Natural killer cell (primary cell): Measurements from ENCODE around the gene TTC6. TPM values are rescaled to one million over a fixed set of nuclear protein-coding genes. Genes with fewer than 3 reads are reported as not detected.
A peak's percentile ranks its signal among the peaks of the same experiment; 100 is the strongest.

Experiments used
- ATAC-seq, 3 donors: fragments of 150-1000 bp in 2 of 3; fragments of 200-7000 bp in 1 of 3; cut with Tn5 transposase; 1 replicate in 1 of 3; 2 replicates in 2 of 3; pipeline ENCODE4 v1.10.0; 2021; ENCODE audit warnings: mild to moderate bottlenecking in 2 of 3, moderate library complexity in 2 of 3
- DNase-seq, 2 donors: peaks; one replicate each; pipeline versions ENCODE4 v3.0.0 to v3.0.0-alpha.2; 2013 to 2021; ENCODE audit warnings: mixed read lengths in 1 of 2
- H3K27ac ChIP-seq: one replicate; pipeline ENCODE4 v1.5.1; 2013; ENCODE audit warnings: mild to moderate bottlenecking, low read length
- H3K27me3 ChIP-seq: one replicate; pipeline ENCODE4 v1.6.1; 2013; ENCODE audit warnings: low read length; ENCODE audit not compliant: control insufficient read depth, insufficient read depth
- H3K36me3 ChIP-seq: one replicate; pipeline ENCODE4 v1.6.1; 2013; ENCODE audit warnings: low read length; ENCODE audit not compliant: control insufficient read depth, insufficient read depth
- H3K4me1 ChIP-seq: one replicate; pipeline ENCODE4 v1.6.1; 2013; ENCODE audit warnings: low read length; ENCODE audit not compliant: control insufficient read depth, insufficient read depth
- H3K4me3 ChIP-seq: one replicate; pipeline ENCODE4 v1.5.1; 2013; ENCODE audit warnings: low read length
- H3K9me3 ChIP-seq: one replicate; pipeline ENCODE4 v1.6.1; 2013; ENCODE audit warnings: low read length; ENCODE audit not compliant: control insufficient read depth, insufficient read depth
- H3K27ac Mint-ChIP-seq, 2 donors: one replicate each; pipeline ENCODE4 v1.8.0; 2022; ENCODE audit warnings: mild to moderate bottlenecking in 2 of 2, mixed read lengths in 2 of 2, moderate library complexity in 1 of 2
- H3K27me3 Mint-ChIP-seq, 2 donors: one replicate each; pipeline ENCODE4 v1.8.0; 2022; ENCODE audit warnings: low read depth in 2 of 2, mixed read lengths in 2 of 2
- H3K36me3 Mint-ChIP-seq: one replicate; pipeline ENCODE4 v1.8.0; 2022; ENCODE audit warnings: mixed read lengths
- H3K4me1 Mint-ChIP-seq, 2 donors: one replicate each; pipeline ENCODE4 v1.8.0; 2022; ENCODE audit warnings: mixed read lengths in 2 of 2
- H3K4me3 Mint-ChIP-seq: one replicate; pipeline ENCODE4 v1.8.0; 2022; ENCODE audit warnings: mild to moderate bottlenecking, moderate library complexity, mixed read lengths
- H3K9me3 Mint-ChIP-seq, 2 donors: one replicate each; pipeline ENCODE4 v1.8.0; 2022; ENCODE audit warnings: mixed read lengths in 2 of 2
- CTCF ChIP-seq: fragments of 200-600 bp; IDR thresholded peaks from one replicate; pipeline ENCODE4 v1.8.0; 2022; ENCODE audit warnings: antibody characterized with exemption
- WGBS: methylation state at CpG from one replicate; pipeline ENCODE4 v1.1.7; 2013; ENCODE audit warnings: missing lambda C conversion rate; ENCODE audit not compliant: insufficient coverage; 5-methylcytosine and 5-hydroxymethylcytosine counted together
- intact Hi-C: fragments of 100-400 bp; cut with micrococcal nuclease; formaldehyde crosslinking; loops from one replicate; pipeline ENCODE4 v1.14.2; 2022
- total RNA-seq, 4 donors: library from RNA; stranded (reverse); fragments of 120-200 nt in 1 of 4; gene quantifications; one replicate each; pipeline versions ENCODE4 v1.2.3 to v1.2.4, GENCODE V29; 2013 to 2022

Gene TTC6
- total RNA-seq, 3 donors from 2014 or later (not counting 1 experiment from before 2014, with no cell fraction given) = not detected

- peaks cover 75% of the 10 kb centered on the region for H3K27me3 ChIP-seq
- H3K4me1 ChIP-seq = peaks cover 22% of the 10 kb centered on the region
- H3K36me3 ChIP-seq = no peaks in the 10 kb centered on the region
- intact Hi-C loops = no loop called here
- 26% methylated on average over 4 of the region's 7 CpGs for WGBS
- no peak for TF ChIP-seq CTCF
- H3K36me3 Mint-ChIP-seq = peaks cover 12% of the 10 kb centered on the region
- no peak overlapping the region for H3K4me3 ChIP-seq
- H3K9me3 ChIP-seq = peaks cover 20% of the 10 kb centered on the region
- H3K27me3 Mint-ChIP-seq = peaks cover 55 to 64% of the 10 kb centered on the region in 2 donors
- peaks cover 0 to 14% of the 10 kb centered on the region in 2 donors for H3K4me1 Mint-ChIP-seq
- H3K4me3 Mint-ChIP-seq = peak overlapping the region; percentile 7
- ATAC-seq = no peak
- H3K9me3 Mint-ChIP-seq = peaks cover 0 to 2% of the 10 kb centered on the region in 2 donors
- no peak for DNase-seq
- H3K27ac ChIP-seq = no peak overlapping the region
- no peak overlapping the region for H3K27ac Mint-ChIP-seq
Measured at GRCh38 chr14:37596790-37597472, 1.5 kb downstream of the TTC6 start.

GRCh38 chr14:37597538-37597913, 2.1 kb downstream of the TTC6 start:
- H3K4me3 ChIP-seq = no peak overlapping the region
- H3K27ac ChIP-seq = no peak overlapping the region
- Mint-ChIP-seq H3K27ac (no peak overlapping the region), H3K36me3 (peaks cover 12% of the 10 kb centered on the region), H3K27me3 (peaks cover 52 to 60% of the 10 kb centered on the region in 2 donors), H3K4me3 (no peak overlapping the region), H3K9me3 (peaks cover 0 to 2% of the 10 kb centered on the region in 2 donors), H3K4me1 (peaks cover 0 to 14% of the 10 kb centered on the region in 2 donors)
- TF ChIP-seq CTCF = no peak
- intact Hi-C loops = no loop called here
- DNase-seq (no peak), ATAC-seq (no peak)
- peaks cover 22% of the 10 kb centered on the region for H3K4me1 ChIP-seq
- no peaks in the 10 kb centered on the region for H3K36me3 ChIP-seq
- peaks cover 18% of the 10 kb centered on the region for H3K9me3 ChIP-seq
- 10% methylated on average over 20 of the region's 20 CpGs for WGBS
- peaks cover 78% of the 10 kb centered on the region for H3K27me3 ChIP-seq

- no peak for DNase-seq
Measured at GRCh38 chr14:37597914-37598746, 2.7 kb downstream of the TTC6 start.

More at GRCh38 chr14:37597914-37598746, 2.7 kb downstream of the TTC6 start:
- WGBS = 8% methylated on average over 50 of the region's 50 CpGs
- H3K9me3 ChIP-seq = peaks cover 14% of the 10 kb centered on the region
- peaks cover 76% of the 10 kb centered on the region for H3K27me3 ChIP-seq
- Mint-ChIP-seq H3K36me3 (peaks cover 12% of the 10 kb centered on the region), H3K9me3 (peaks cover 0 to 2% of the 10 kb centered on the region in 2 donors), H3K27ac (no peak overlapping the region), H3K4me1 (peaks cover 0 to 14% of the 10 kb centered on the region in 2 donors), H3K4me3 (peak overlapping the region; percentile 35), H3K27me3 (peaks cover 49 to 60% of the 10 kb centered on the region in 2 donors)
- intact Hi-C loops = no loop called here
- H3K4me3 ChIP-seq = no peak overlapping the region
- H3K36me3 ChIP-seq = no peaks in the 10 kb centered on the region
- no peak overlapping the region for H3K27ac ChIP-seq
- TF ChIP-seq CTCF = no peak
- no peak for ATAC-seq
- peaks cover 22% of the 10 kb centered on the region for H3K4me1 ChIP-seq
